ENCODE results near the gene PPP6R3. TPM values are rescaled to one million over a fixed set of nuclear protein-coding genes. Genes with fewer than 3 reads are reported as not detected.
A peak's percentile ranks its signal among the peaks of the same experiment; 100 is the strongest.

PPP6R3 gene
- total RNA-seq, 1 experiment from 2014 or later, result 138 TPM

DNA sequence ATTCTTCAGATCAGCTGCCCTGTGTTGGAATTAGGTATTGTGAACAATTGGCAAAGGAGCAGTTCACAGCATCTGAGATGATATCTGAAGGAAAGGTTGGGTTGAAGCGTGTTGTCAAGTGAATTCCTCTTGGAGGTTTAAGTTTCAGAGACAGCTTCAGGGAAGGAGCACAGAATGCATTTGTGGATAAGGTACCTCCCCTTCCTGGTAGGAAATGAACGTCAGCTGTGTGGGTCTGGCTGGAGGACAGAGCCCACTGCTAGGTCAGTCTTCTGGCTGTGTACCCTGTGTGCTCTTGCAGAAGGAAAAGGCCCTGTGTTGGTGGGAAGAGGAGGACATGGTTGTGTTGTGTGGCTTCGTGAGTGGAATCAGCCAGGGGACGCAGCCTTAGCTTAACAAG lies 135.7 kb downstream of the PPP6R3 start:
- Mint-ChIP-seq H3K36me3 (ENCODE audit: insufficient read depth in 1 of 3, low read depth in 3 of 3) (peaks cover 59 to 91% (median 88%) of the 10 kb centered on the region in 3 experiments), H3K27ac (peak overlapping the region in 1 of 3 experiments; percentile 45; a peak in 1 of 7 replicates), H3K4me1 (no peaks in the 10 kb centered on the region; a peak in 1 of 4 replicates), H3K9me3 (no peaks in the 10 kb centered on the region), H3K4me3 (no peak overlapping the region), H3K27me3 (ENCODE audit: low read depth) (no peaks in the 10 kb centered on the region)
- Histone ChIP-seq H2BK15ac (ENCODE audit: low read depth, low read length) (no peak overlapping the region), H3K18ac (ENCODE audit: insufficient read length, low read depth, low read length) (no peak overlapping the region), H4K20me1 (ENCODE audit: control insufficient read depth, insufficient read depth, insufficient read length) (no peaks in the 10 kb centered on the region), H2AFZ (ENCODE audit: low read length) (no peak overlapping the region), H3K27ac (ENCODE audit: insufficient read length, low read depth, low read length) (no peak overlapping the region), H3K23me2 (ENCODE audit: insufficient read length, low read depth, low read length, poor library complexity, severe bottlenecking) (no peaks in the 10 kb centered on the region), H3K27me3 (ENCODE audit: insufficient read depth, low read length) (no peaks in the 10 kb centered on the region), H4K8ac (replicated peaks; ENCODE audit: insufficient read length, low read depth, low read length) (no peak overlapping the region), H4K91ac (ENCODE audit: insufficient read length, low read depth, low read length) (no peak overlapping the region), H3K56ac (ENCODE audit: insufficient read length, low read depth, low read length) (no peak overlapping the region), H3K79me1 (ENCODE audit: insufficient read depth, low read depth, low read length, poor library complexity, severe bottlenecking) (no peaks in the 10 kb centered on the region), H3K23ac (ENCODE audit: insufficient read length, low read depth, low read length) (no peak overlapping the region), H2BK20ac (ENCODE audit: low read depth, low read length, poor library complexity, severe bottlenecking) (no peak overlapping the region), H3K79me2 (ENCODE audit: insufficient read depth, low read length) (no peaks in the 10 kb centered on the region), H3K14ac (ENCODE audit: insufficient read depth, low read length) (no peak overlapping the region), H3K4me2 (ENCODE audit: insufficient read depth, insufficient read length, low read length) (no peak overlapping the region), H4K5ac (ENCODE audit: insufficient read length, low read depth, low read length) (no peak overlapping the region), H2AK5ac (ENCODE audit: insufficient read length, low read length) (no peak overlapping the region), H3K4ac (ENCODE audit: low read depth, low read length) (no peak overlapping the region), H3K9ac (ENCODE audit: extremely low read depth, insufficient read length, low read length) (no peak overlapping the region), H3K9me3 (ENCODE audit: control insufficient read depth, low read depth, low read length) (no peaks in the 10 kb centered on the region), H2BK120ac (ENCODE audit: low read depth, low read length, poor library complexity, severe bottlenecking) (no peak overlapping the region), H2BK5ac (ENCODE audit: insufficient read length, low read length) (no peak overlapping the region), H3T11ph (ENCODE audit: low read length) (no peak overlapping the region), H3K4me1 (ENCODE audit: insufficient read depth, low read length) (no peaks in the 10 kb centered on the region), H2BK12ac (ENCODE audit: insufficient read length, low read depth, low read length) (no peak overlapping the region)
- TF ChIP-seq, protein P1, sequence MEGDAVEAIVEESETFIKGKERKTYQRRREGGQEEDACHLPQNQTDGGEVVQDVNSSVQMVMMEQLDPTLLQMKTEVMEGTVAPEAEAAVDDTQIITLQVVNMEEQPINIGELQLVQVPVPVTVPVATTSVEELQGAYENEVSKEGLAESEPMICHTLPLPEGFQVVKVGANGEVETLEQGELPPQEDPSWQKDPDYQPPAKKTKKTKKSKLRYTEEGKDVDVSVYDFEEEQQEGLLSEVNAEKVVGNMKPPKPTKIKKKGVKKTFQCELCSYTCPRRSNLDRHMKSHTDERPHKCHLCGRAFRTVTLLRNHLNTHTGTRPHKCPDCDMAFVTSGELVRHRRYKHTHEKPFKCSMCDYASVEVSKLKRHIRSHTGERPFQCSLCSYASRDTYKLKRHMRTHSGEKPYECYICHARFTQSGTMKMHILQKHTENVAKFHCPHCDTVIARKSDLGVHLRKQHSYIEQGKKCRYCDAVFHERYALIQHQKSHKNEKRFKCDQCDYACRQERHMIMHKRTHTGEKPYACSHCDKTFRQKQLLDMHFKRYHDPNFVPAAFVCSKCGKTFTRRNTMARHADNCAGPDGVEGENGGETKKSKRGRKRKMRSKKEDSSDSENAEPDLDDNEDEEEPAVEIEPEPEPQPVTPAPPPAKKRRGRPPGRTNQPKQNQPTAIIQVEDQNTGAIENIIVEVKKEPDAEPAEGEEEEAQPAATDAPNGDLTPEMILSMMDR (conservative IDR thresholded peaks at IDR 0.05), result no peak
- DNase-seq, result no peak
- no CpG with 5 or more reads among the region's 4 CpGs for WGBS (ENCODE audit: extremely low coverage, insufficient read length, low lambda C conversion rate)

All from H9 (cell line).